OCI-LY1 (cell line): ENCODE results near the gene HAUS1.

ENCODE experiments used
- CTCF ChIP-seq: fragments of 200-600 bp; sonication (generic), shearing (Covaris generic); IDR thresholded peaks from 2 replicates; pipeline ENCODE4 v1.5.1; 2017; ENCODE audit warnings: mild to moderate bottlenecking, antibody characterized with exemption, low read length, moderate library complexity, mixed read lengths
- EZH2 ChIP-seq: fragments of 200-600 bp; sonication (generic), shearing (Covaris generic); IDR thresholded peaks from 2 replicates; pipeline ENCODE4 v1.8.0; 2017; ENCODE audit warnings: borderline replicate concordance, mixed run types, mild to moderate bottlenecking, antibody characterized with exemption, low read length, moderate library complexity, mixed read lengths

GRCh38 chr18:46098616-46098933 lies 5.6 kb upstream of the HAUS1 start:
- TF ChIP-seq CTCF: no peak
- no peak for TF ChIP-seq EZH2
